Naive thymus-derived CD4-positive, alpha-beta T cell (primary cell): ENCODE results near the gene KCTD19. TPM values are rescaled to one million over a fixed set of nuclear protein-coding genes. Genes with fewer than 3 reads are reported as not detected.

Experiments
- ATAC-seq: fragments of 150-1000 bp; cut with Tn5 transposase; 2 replicates; pipeline ENCODE4 v1.10.0; 2021; ENCODE audit warnings: mild to moderate bottlenecking, moderate library complexity
- CTCF ChIA-PET: fragments of 350-600 bp; sonication (Branson Sonifier 250); formaldehyde crosslinking; loops from one replicate; lab custom pipeline; 2021; ENCODE audit warnings: antibody characterized with exemption; lab: Charles Lee
- POLR2A ChIA-PET: fragments of 350-600 bp; sonication (Branson Sonifier 250); formaldehyde crosslinking; loops from one replicate; lab custom pipeline; 2021; ENCODE audit warnings: antibody characterized with exemption, inconsistent platforms; lab: Charles Lee
- DNase-seq, 9 donors: peaks; one replicate each; pipeline versions ENCODE4 v3.0.0 to v3.0.0-alpha.2; 2020 to 2022; ENCODE audit warnings: mixed read lengths in 1 of 9
- H3K27ac ChIP-seq: one replicate; pipeline ENCODE4 v1.7.0; 2013; ENCODE audit warnings: mild to moderate bottlenecking, low read depth, low read length, moderate library complexity
- H3K27me3 ChIP-seq, 2 donors: one replicate each; pipeline ENCODE4 v1.7.0; 2013; ENCODE audit warnings: low read length in 2 of 2, mild to moderate bottlenecking in 2 of 2, moderate library complexity in 2 of 2; ENCODE audit not compliant: control insufficient read depth in 2 of 2, insufficient read depth in 2 of 2
- H3K36me3 ChIP-seq, 3 experiments: 1 replicate in 2 of 3; 2 replicates in 1 of 3; pipeline ENCODE4 v1.7.0; 2013; ENCODE audit warnings: low read length in 3 of 3, mild to moderate bottlenecking in 3 of 3, moderate library complexity in 1 of 3; ENCODE audit not compliant: insufficient read depth in 3 of 3, control insufficient read depth in 2 of 3
- H3K4me1 ChIP-seq, 2 donors: one replicate each; pipeline ENCODE4 v1.7.0; 2013; ENCODE audit warnings: low read length in 2 of 2, mild to moderate bottlenecking in 2 of 2, moderate library complexity in 1 of 2; ENCODE audit not compliant: control insufficient read depth in 2 of 2, insufficient read depth in 2 of 2
- H3K4me3 ChIP-seq: 2 replicates; pipeline ENCODE4 v1.7.0; 2013; ENCODE audit warnings: mild to moderate bottlenecking, low read length
- H3K9me3 ChIP-seq, 3 experiments: 1 replicate in 2 of 3; 2 replicates in 1 of 3; pipeline ENCODE4 v1.7.0; 2013; ENCODE audit warnings: low read length in 3 of 3; ENCODE audit not compliant: control insufficient read depth in 2 of 3
- H3K27ac Mint-ChIP-seq, 9 donors: one replicate each; pipeline ENCODE4 v1.8.0; 2020 to 2022; ENCODE audit warnings: mixed read lengths in 9 of 9, mild to moderate bottlenecking in 8 of 9, moderate library complexity in 5 of 9, inconsistent platforms in 2 of 9
- H3K27me3 Mint-ChIP-seq, 5 donors: one replicate each; pipeline ENCODE4 v1.8.0; 2021 to 2022; ENCODE audit warnings: mixed read lengths in 5 of 5, mild to moderate bottlenecking in 1 of 5
- H3K36me3 Mint-ChIP-seq, 5 donors: one replicate each; pipeline ENCODE4 v1.8.0; 2020 to 2022; ENCODE audit warnings: mixed read lengths in 5 of 5, mild to moderate bottlenecking in 3 of 5, inconsistent platforms in 1 of 5
- H3K4me1 Mint-ChIP-seq, 7 donors: one replicate each; pipeline ENCODE4 v1.8.0; 2020 to 2022; ENCODE audit warnings: mixed read lengths in 7 of 7, mild to moderate bottlenecking in 3 of 7, inconsistent platforms in 1 of 7
- H3K4me3 Mint-ChIP-seq, 10 donors: one replicate each; pipeline ENCODE4 v1.8.0; 2020 to 2022; ENCODE audit warnings: mild to moderate bottlenecking in 10 of 10, mixed read lengths in 10 of 10, moderate library complexity in 6 of 10, inconsistent platforms in 2 of 10
- H3K9me3 Mint-ChIP-seq, 11 donors: one replicate each; pipeline ENCODE4 v1.8.0; 2020 to 2022; ENCODE audit warnings: mixed read lengths in 11 of 11, mild to moderate bottlenecking in 4 of 11, inconsistent platforms in 1 of 11, moderate library complexity in 1 of 11
- intact Hi-C, 2 donors: fragments of 100-400 bp; cut with micrococcal nuclease; formaldehyde crosslinking; loops; one replicate each; pipeline ENCODE4 v1.15.1; 2023
- polyA plus RNA-seq, 2 donors: library from polyadenylated mRNA; unstranded; fragments of 300-500 nt; fragmentation: Illumina TruSeq; gene quantifications; one replicate each; pipeline ENCODE4 v1.2.3, GENCODE V29; 2021
- total RNA-seq, 6 experiments: library from RNA in 5 of 6; stranded (reverse) in 5 of 6; gene quantifications; 1 replicate in 5 of 6; 2 replicates in 1 of 6; pipeline ENCODE4 v1.2.3 and lab custom pipeline; 2021 to 2026

KCTD19 gene
- total and polyA plus RNA-seq, 7 experiments from 2014 or later, result 0.05 to 0.39 TPM; not detected in 5

- intact Hi-C loops, result no loop called here
- Histone ChIP-seq H3K36me3 (no peaks in the 10 kb centered on the region), H3K4me3 (no peak overlapping the region), H3K9me3 (no peaks in the 10 kb centered on the region), H3K4me1 (no peaks in the 10 kb centered on the region), H3K27me3 (peaks cover 0 to 2% of the 10 kb centered on the region in 2 donors), H3K27ac (no peak overlapping the region)
- Mint-ChIP-seq H3K27ac (peak overlapping the region in 1 of 9 donors; percentile 83), H3K4me1 (peaks cover 0 to 29% (median 4%) of the 10 kb centered on the region in 7 donors), H3K9me3 (no peaks in the 10 kb centered on the region), H3K36me3 (peaks cover 0 to 2% (median 0%) of the 10 kb centered on the region in 5 donors), H3K27me3 (peaks cover 0 to 8% (median 2%) of the 10 kb centered on the region in 5 donors), H3K4me3 (peak overlapping the region in 1 of 10 donors; percentile 20)
- CTCF ChIA-PET, result interaction anchor here (1.0 kb wide), 1 partner anchor 21 kb away, joined by 3 read pairs; no protein-coding TSS in a partner anchor
- POLR2A ChIA-PET, result no interaction called here
- DNase-seq, result peak in 1 of 9 donors; percentile 76
- ATAC-seq, result peak; percentile 32
Observed at GRCh38 chr16:67311607-67312488, 14.7 kb downstream of the KCTD19 start.

GRCh38 chr16:67310561-67310960 lies 16.0 kb downstream of the KCTD19 start:
- intact Hi-C loops, result no loop called here
- Mint-ChIP-seq H3K27me3 (peaks cover 0 to 12% (median 0%) of the 10 kb centered on the region in 5 donors), H3K36me3 (peaks cover 0 to 2% (median 0%) of the 10 kb centered on the region in 5 donors), H3K4me3 (no peak overlapping the region), H3K9me3 (no peaks in the 10 kb centered on the region), H3K27ac (peak overlapping the region in 2 of 9 donors; percentile 1 to 38), H3K4me1 (peaks cover 0 to 29% (median 4%) of the 10 kb centered on the region in 7 donors)
- ChIA-PET CTCF (no interaction called here), POLR2A (interaction anchor here (0.6 kb wide), 1 partner anchor 1095 kb away, joined by 3 read pairs; no protein-coding TSS in a partner anchor)
- H3K4me3 ChIP-seq, result no peak overlapping the region
- H3K27ac ChIP-seq, result no peak overlapping the region
- no peaks in the 10 kb centered on the region for H3K9me3 ChIP-seq
- no peaks in the 10 kb centered on the region for H3K4me1 ChIP-seq
- H3K27me3 ChIP-seq, result no peaks in the 10 kb centered on the region
- H3K36me3 ChIP-seq, result no peaks in the 10 kb centered on the region
- ATAC-seq (no peak), DNase-seq (no peak)

- no peaks in the 10 kb centered on the region for H3K9me3 Mint-ChIP-seq
- H3K4me1 Mint-ChIP-seq, result peaks cover 0 to 6% (median 0%) of the 10 kb centered on the region in 7 donors
- no peak for ATAC-seq
- intact Hi-C loops, result no loop called here
- ChIA-PET POLR2A (no interaction called here), CTCF (no interaction called here)
- DNase-seq, result no peak
- H3K4me3 Mint-ChIP-seq, result no peak overlapping the region
- no peaks in the 10 kb centered on the region for H3K4me1 ChIP-seq
- peaks cover 0 to 12% (median 4%) of the 10 kb centered on the region in 5 donors for H3K27me3 Mint-ChIP-seq
- no peaks in the 10 kb centered on the region for H3K36me3 ChIP-seq
- H3K36me3 Mint-ChIP-seq, result no peaks in the 10 kb centered on the region
- H3K9me3 ChIP-seq, result no peaks in the 10 kb centered on the region
- no peaks in the 10 kb centered on the region for H3K27me3 ChIP-seq
- no peak overlapping the region for H3K4me3 ChIP-seq
- no peak overlapping the region for H3K27ac ChIP-seq
- no peak overlapping the region for H3K27ac Mint-ChIP-seq
Observed at GRCh38 chr16:67305216-67306071, 21.1 kb downstream of the KCTD19 start.

- Mint-ChIP-seq H3K36me3 (no peaks in the 10 kb centered on the region), H3K27me3 (peaks cover 0 to 12% (median 4%) of the 10 kb centered on the region in 5 donors), H3K4me1 (peaks cover 0 to 4% (median 0%) of the 10 kb centered on the region in 7 donors), H3K9me3 (no peaks in the 10 kb centered on the region), H3K4me3 (no peak overlapping the region), H3K27ac (peak overlapping the region in 1 of 9 donors; percentile 1)
- H3K9me3 ChIP-seq, result no peaks in the 10 kb centered on the region
- no peak for DNase-seq
- POLR2A ChIA-PET, result no interaction called here
- H3K27ac ChIP-seq, result no peak overlapping the region
- no peaks in the 10 kb centered on the region for H3K27me3 ChIP-seq
- no peaks in the 10 kb centered on the region for H3K4me1 ChIP-seq
- intact Hi-C loops, result no loop called here
- CTCF ChIA-PET, result no interaction called here
- H3K36me3 ChIP-seq, result no peaks in the 10 kb centered on the region
- no peak for ATAC-seq
- H3K4me3 ChIP-seq, result no peak overlapping the region
Observed at GRCh38 chr16:67304020-67304419, 22.5 kb downstream of the KCTD19 start.

GRCh38 chr16:67302970-67303369 lies 23.6 kb downstream of the KCTD19 start:
- Mint-ChIP-seq H3K4me1 (no peaks in the 10 kb centered on the region), H3K4me3 (no peak overlapping the region), H3K36me3 (no peaks in the 10 kb centered on the region), H3K9me3 (no peaks in the 10 kb centered on the region), H3K27ac (no peak overlapping the region), H3K27me3 (peaks cover 0 to 5% (median 4%) of the 10 kb centered on the region in 5 donors)
- no peaks in the 10 kb centered on the region for H3K36me3 ChIP-seq
- ChIA-PET POLR2A (no interaction called here), CTCF (no interaction called here)
- intact Hi-C loops, result no loop called here
- H3K4me1 ChIP-seq, result no peaks in the 10 kb centered on the region
- no peak for ATAC-seq
- H3K4me3 ChIP-seq, result no peak overlapping the region
- no peaks in the 10 kb centered on the region for H3K27me3 ChIP-seq
- DNase-seq, result no peak
- H3K9me3 ChIP-seq, result no peaks in the 10 kb centered on the region
- no peak overlapping the region for H3K27ac ChIP-seq

GRCh38 chr16:67302076-67302475 lies 24.5 kb downstream of the KCTD19 start:
- no peaks in the 10 kb centered on the region for H3K4me1 Mint-ChIP-seq
- H3K36me3 Mint-ChIP-seq, result no peaks in the 10 kb centered on the region
- Histone ChIP-seq H3K27ac (no peak overlapping the region), H3K27me3 (no peaks in the 10 kb centered on the region), H3K4me1 (no peaks in the 10 kb centered on the region), H3K4me3 (no peak overlapping the region), H3K9me3 (no peaks in the 10 kb centered on the region), H3K36me3 (no peaks in the 10 kb centered on the region)
- ATAC-seq (no peak), DNase-seq (no peak)
- no peak overlapping the region for H3K4me3 Mint-ChIP-seq
- H3K9me3 Mint-ChIP-seq, result no peaks in the 10 kb centered on the region
- peaks cover 0 to 5% (median 4%) of the 10 kb centered on the region in 5 donors for H3K27me3 Mint-ChIP-seq
- ChIA-PET CTCF (interaction anchor here (0.9 kb wide), 1 partner anchor 164 kb away, joined by 4 read pairs; no protein-coding TSS in a partner anchor), POLR2A (no interaction called here)
- H3K27ac Mint-ChIP-seq, result peak overlapping the region in 1 of 9 donors; percentile 30
- intact Hi-C loops, result no loop called here
